A673 (cell line): ENCODE results near the gene LRP8. TPM values are rescaled to one million over a fixed set of nuclear protein-coding genes. Genes with fewer than 3 reads are reported as not detected.

ENCODE experiments used
- BruUV-seq: library from RNA; stranded (reverse); fragments of 400-500 nt; replicated peaks from 2 replicates; lab custom pipeline; 2021; lab: Mats Ljungman, UMichigan
- CTCF ChIA-PET: fragments of 300-600 bp; sonication (Branson Sonifier 250); formaldehyde crosslinking; loops from one replicate; lab custom pipeline; 2022; ENCODE audit warnings: antibody characterized with exemption; lab: Charles Lee
- POLR2A ChIA-PET: fragments of 300-600 bp; sonication (Branson Sonifier 250); formaldehyde crosslinking; loops from one replicate; lab custom pipeline; 2022; ENCODE audit warnings: antibody characterized with exemption; ENCODE audit not compliant: low non-redundant PET; lab: Charles Lee
- DNase-seq: peaks from one replicate; pipeline ENCODE4 v3.0.0-alpha.2; 2015; ENCODE audit warnings: low spot score
- H3K27ac ChIP-seq: fragments of 200-600 bp; sonication (generic); 2 replicates; pipeline ENCODE4 v1.5.1; 2016; ENCODE audit warnings: mixed run types, low read depth, mild to moderate bottlenecking, mixed read lengths, antibody characterized with exemption, low read length; ENCODE audit not compliant: poor library complexity, severe bottlenecking
- H3K27me3 ChIP-seq: fragments of 200-600 bp; sonication (generic); replicated peaks from 2 replicates; pipeline ENCODE4 v1.6.1; 2017; ENCODE audit warnings: mixed run types, low read depth, mild to moderate bottlenecking, mixed read lengths, antibody characterized with exemption, low read length; ENCODE audit not compliant: insufficient read depth, poor library complexity
- H3K36me3 ChIP-seq: fragments of 200-600 bp; sonication (generic); 2 replicates; pipeline ENCODE4 v1.6.1; 2016; ENCODE audit warnings: mixed run types, mild to moderate bottlenecking, mixed read lengths, antibody characterized with exemption, low read length; ENCODE audit not compliant: insufficient read depth, poor library complexity, severe bottlenecking
- H3K4me1 ChIP-seq: fragments of 200-600 bp; sonication (generic); 2 replicates; pipeline ENCODE4 v1.6.1; 2017; ENCODE audit warnings: mixed run types, mild to moderate bottlenecking, mixed read lengths, antibody characterized with exemption, low read length; ENCODE audit not compliant: insufficient read depth, poor library complexity, severe bottlenecking
- H3K4me3 ChIP-seq: fragments of 200-600 bp; sonication (generic); 2 replicates; pipeline ENCODE4 v1.5.1; 2016; ENCODE audit warnings: low read depth, mixed run types, mild to moderate bottlenecking, mixed read lengths, low read length; ENCODE audit not compliant: poor library complexity, severe bottlenecking
- H3K9me3 ChIP-seq: fragments of 200-600 bp; sonication (generic); 2 replicates; pipeline ENCODE4 v1.6.1; 2016; ENCODE audit warnings: mixed run types, low read depth, mild to moderate bottlenecking, mixed read lengths, antibody characterized with exemption, low read length; ENCODE audit not compliant: poor library complexity, severe bottlenecking
- EZH2 ChIP-seq: fragments of 200-600 bp; sonication (generic); IDR thresholded peaks from 2 replicates; pipeline ENCODE4 v1.6.1; 2017; ENCODE audit warnings: borderline replicate concordance, low read depth, mild to moderate bottlenecking, mixed read lengths, antibody characterized with exemption, low read length; ENCODE audit not compliant: poor library complexity, severe bottlenecking
- intact Hi-C: fragments of 100-400 bp; cut with micrococcal nuclease; formaldehyde crosslinking; loops from one replicate; pipeline ENCODE4 v1.10.0; 2022; ENCODE audit not compliant: unreplicated experiment
- total RNA-seq: library from RNA; stranded (reverse); gene quantifications from 2 replicates; pipeline ENCODE4 v1.2.3, GENCODE V29; 2021
- TF ChIP-seq, protein P1 (sequence below): fragments of 300-800, 200-600 bp; sonication (generic); conservative IDR thresholded peaks from 2 replicates; pipeline ENCODE4 v1.5.1; 2017; ENCODE audit warnings: low read depth, mild to moderate bottlenecking, antibody characterized with exemption, low read length, moderate library complexity, mixed read lengths

LRP8 gene
- total RNA-seq, 1 experiment from 2014 or later: 24.7 TPM

DNA sequence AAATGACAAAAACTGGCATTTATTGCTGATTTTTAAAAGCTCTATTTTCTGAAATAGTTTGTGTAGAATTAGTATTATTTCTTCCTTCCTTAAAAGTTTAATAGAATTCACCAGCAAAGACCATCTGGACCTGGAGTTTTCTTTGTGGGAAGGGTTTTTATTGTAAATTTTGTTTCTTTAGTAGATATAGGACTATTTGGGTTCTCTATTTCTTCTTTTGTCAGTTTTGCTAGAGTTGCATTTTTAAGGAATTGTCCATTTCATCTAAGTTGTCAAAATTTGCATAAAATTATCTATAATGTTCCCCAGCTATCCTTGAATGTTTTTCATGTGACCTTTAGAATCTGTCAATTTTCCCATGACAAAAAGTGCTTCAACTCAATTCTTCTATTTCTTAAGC lies 28.8 kb upstream of the LRP8 start:
- intact Hi-C loops: no loop called here
- no peak overlapping the region for H3K27ac ChIP-seq
- no peaks in the 10 kb centered on the region for H3K27me3 ChIP-seq
- no peaks in the 10 kb centered on the region for H3K9me3 ChIP-seq
- H3K4me1 ChIP-seq: no peaks in the 10 kb centered on the region
- no peaks in the 10 kb centered on the region for H3K36me3 ChIP-seq
- DNase-seq: no peak
- TF ChIP-seq, protein P1, sequence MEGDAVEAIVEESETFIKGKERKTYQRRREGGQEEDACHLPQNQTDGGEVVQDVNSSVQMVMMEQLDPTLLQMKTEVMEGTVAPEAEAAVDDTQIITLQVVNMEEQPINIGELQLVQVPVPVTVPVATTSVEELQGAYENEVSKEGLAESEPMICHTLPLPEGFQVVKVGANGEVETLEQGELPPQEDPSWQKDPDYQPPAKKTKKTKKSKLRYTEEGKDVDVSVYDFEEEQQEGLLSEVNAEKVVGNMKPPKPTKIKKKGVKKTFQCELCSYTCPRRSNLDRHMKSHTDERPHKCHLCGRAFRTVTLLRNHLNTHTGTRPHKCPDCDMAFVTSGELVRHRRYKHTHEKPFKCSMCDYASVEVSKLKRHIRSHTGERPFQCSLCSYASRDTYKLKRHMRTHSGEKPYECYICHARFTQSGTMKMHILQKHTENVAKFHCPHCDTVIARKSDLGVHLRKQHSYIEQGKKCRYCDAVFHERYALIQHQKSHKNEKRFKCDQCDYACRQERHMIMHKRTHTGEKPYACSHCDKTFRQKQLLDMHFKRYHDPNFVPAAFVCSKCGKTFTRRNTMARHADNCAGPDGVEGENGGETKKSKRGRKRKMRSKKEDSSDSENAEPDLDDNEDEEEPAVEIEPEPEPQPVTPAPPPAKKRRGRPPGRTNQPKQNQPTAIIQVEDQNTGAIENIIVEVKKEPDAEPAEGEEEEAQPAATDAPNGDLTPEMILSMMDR: no peak
- no peak for TF ChIP-seq EZH2
- POLR2A ChIA-PET: no interaction called here
- no TSS peak for BruUV-seq
- CTCF ChIA-PET: interaction anchor here (0.6 kb wide), 1 partner anchor 770 kb away, joined by 8 read pairs; no protein-coding TSS in a partner anchor
- H3K4me3 ChIP-seq: no peak overlapping the region

DNA sequence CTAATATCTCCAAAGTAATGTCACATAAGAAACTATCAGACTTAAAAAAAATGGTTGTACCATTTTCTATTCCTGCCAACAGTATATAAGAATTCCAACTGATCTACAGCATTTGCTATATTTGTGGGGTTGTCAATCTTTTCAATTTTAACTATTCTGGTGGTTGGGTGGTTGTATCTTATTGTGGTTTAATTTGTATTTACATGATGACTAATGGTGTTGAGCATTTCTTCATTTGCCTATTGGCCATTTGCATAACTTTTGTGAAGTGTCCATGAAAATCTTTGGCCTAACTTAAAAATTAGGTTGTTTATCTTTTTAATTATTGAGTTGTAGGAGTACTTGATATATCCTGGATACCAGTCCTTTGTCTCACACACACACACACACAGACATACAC lies 26.2 kb upstream of the LRP8 start:
- Histone ChIP-seq H3K27me3 (no peaks in the 10 kb centered on the region), H3K4me1 (no peaks in the 10 kb centered on the region), H3K4me3 (no peak overlapping the region), H3K27ac (no peak overlapping the region), H3K36me3 (no peaks in the 10 kb centered on the region), H3K9me3 (no peaks in the 10 kb centered on the region)
- no peak for DNase-seq
- BruUV-seq: no TSS peak
- ChIA-PET POLR2A (no interaction called here), CTCF (no interaction called here)
- TF ChIP-seq, protein P1: no peak
- no peak for TF ChIP-seq EZH2
- intact Hi-C loops: no loop called here

DNA sequence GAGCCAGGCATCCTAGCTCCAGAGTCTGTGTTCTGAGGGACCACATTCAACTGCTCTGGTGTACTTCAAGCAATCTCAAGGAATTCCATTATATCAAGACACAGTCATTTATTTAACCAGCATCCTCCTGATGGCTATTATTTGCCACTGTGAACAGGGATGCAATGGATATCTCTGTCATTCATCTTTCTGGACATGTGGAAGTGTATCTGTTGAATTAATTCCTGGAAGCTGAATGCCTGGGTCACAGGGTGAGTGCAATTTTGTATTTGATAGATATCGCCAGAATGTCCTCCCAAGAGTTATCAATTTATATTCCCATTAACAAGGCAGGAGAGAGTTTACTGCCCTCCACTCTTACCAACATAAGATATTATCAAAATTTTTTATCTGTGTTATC lies 24.7 kb upstream of the LRP8 start:
- H3K9me3 ChIP-seq: no peaks in the 10 kb centered on the region
- intact Hi-C loops: no loop called here
- TF ChIP-seq EZH2: no peak
- TF ChIP-seq, protein P1: no peak

More for the DNA sequence above, 24.7 kb upstream of the LRP8 start:
- CTCF ChIA-PET: no interaction called here
- Histone ChIP-seq H3K27me3 (no peaks in the 10 kb centered on the region), H3K27ac (no peak overlapping the region), H3K4me3 (no peak overlapping the region), H3K4me1 (no peaks in the 10 kb centered on the region), H3K36me3 (no peaks in the 10 kb centered on the region)
- POLR2A ChIA-PET: no interaction called here
- BruUV-seq: no TSS peak
- no peak for DNase-seq
